CD4-positive, alpha-beta T cell (primary cell): ENCODE measurements around the gene PLXND1. TPM values are rescaled to one million over a fixed set of nuclear protein-coding genes. Genes with fewer than 3 reads are reported as not detected.

Experiments
- ATAC-seq: fragments of 200-7000 bp; cut with Tn5 transposase; one replicate; pipeline ENCODE4 v1.10.0; 2022; ENCODE audit warnings: mild to moderate bottlenecking; ENCODE audit not compliant: poor library complexity
- CTCF ChIA-PET: fragments of 350-600 bp; sonication (Branson Sonifier 250); formaldehyde crosslinking; loops from one replicate; lab custom pipeline; 2021; ENCODE audit warnings: antibody characterized with exemption, inconsistent platforms; lab: Charles Lee
- POLR2A ChIA-PET: fragments of 350-600 bp; sonication (Branson Sonifier 250); formaldehyde crosslinking; loops from one replicate; lab custom pipeline; 2021; ENCODE audit warnings: antibody characterized with exemption, inconsistent platforms; lab: Charles Lee
- DNase-seq, 14 experiments: peaks; one replicate each; pipeline ENCODE4 v3.0.0-alpha.2; 2013 to 2020; ENCODE audit warnings: mixed read lengths in 2 of 14
- H3K27ac ChIP-seq, 2 donors: one replicate each; pipeline versions ENCODE4 v1.5.1 to v1.7.0; 2013; ENCODE audit warnings: low read length in 2 of 2, low read depth in 1 of 2, mild to moderate bottlenecking in 1 of 2
- H3K27me3 ChIP-seq, 2 experiments: 1 replicate in 1 of 2; 2 replicates in 1 of 2; pipeline versions ENCODE4 v1.6.1 to v1.7.0; 2013; ENCODE audit warnings: low read length in 2 of 2, control low read depth in 1 of 2, mild to moderate bottlenecking in 1 of 2, moderate library complexity in 1 of 2; ENCODE audit not compliant: insufficient read depth in 2 of 2, control insufficient read depth in 1 of 2
- H3K36me3 ChIP-seq: one replicate; pipeline ENCODE4 v1.6.1; 2013; ENCODE audit warnings: low read length, control low read depth; ENCODE audit not compliant: insufficient read depth
- H3K4me1 ChIP-seq: one replicate; pipeline ENCODE4 v1.6.1; 2013; ENCODE audit warnings: low read length, control low read depth; ENCODE audit not compliant: insufficient read depth
- H3K4me3 ChIP-seq: one replicate; pipeline ENCODE4 v1.5.1; 2013; ENCODE audit warnings: mild to moderate bottlenecking, low read length, moderate library complexity
- H3K9me3 ChIP-seq, 2 experiments: 1 replicate in 1 of 2; 2 replicates in 1 of 2; pipeline versions ENCODE4 v1.6.1 to v1.7.0; 2013; ENCODE audit warnings: low read length in 2 of 2, mild to moderate bottlenecking in 2 of 2, control low read depth in 1 of 2, moderate library complexity in 1 of 2; ENCODE audit not compliant: control insufficient read depth in 1 of 2, insufficient read depth in 1 of 2
- H3K27ac Mint-ChIP-seq: one replicate; pipeline ENCODE4 v1.8.0; 2020; ENCODE audit warnings: mixed read lengths
- H3K27me3 Mint-ChIP-seq: one replicate; pipeline ENCODE4 v1.8.0; 2021; ENCODE audit warnings: mixed read lengths
- H3K36me3 Mint-ChIP-seq: one replicate; pipeline ENCODE4 v1.8.0; 2021; ENCODE audit warnings: low read depth, mixed read lengths
- H3K4me1 Mint-ChIP-seq: one replicate; pipeline ENCODE4 v1.8.0; 2021; ENCODE audit warnings: low read depth, mixed read lengths
- H3K4me3 Mint-ChIP-seq: one replicate; pipeline ENCODE4 v1.8.0; 2020; ENCODE audit warnings: mild to moderate bottlenecking, mixed read lengths
- H3K9me3 Mint-ChIP-seq: one replicate; pipeline ENCODE4 v1.8.0; 2020; ENCODE audit warnings: mixed read lengths
- intact Hi-C, 2 experiments: fragments of 100-400 bp; cut with DNase I in 1 of 2; cut with micrococcal nuclease in 1 of 2; formaldehyde crosslinking; loops; one replicate each; pipeline versions ENCODE4 v1.15.1 to v1.9.0; 2023 to 2025; cut with DNase I, micrococcal nuclease
- total RNA-seq, 174 experiments: library from RNA in 2 of 174; stranded (reverse) in 2 of 174; gene quantifications; one replicate each; pipeline ENCODE4 v1.2.3 and lab custom pipeline; 2021 to 2026
- TF ChIP-seq, protein P1 (sequence below): fragments of 200-600 bp; IDR thresholded peaks from one replicate; pipeline ENCODE4 v1.8.0; 2022; ENCODE audit warnings: antibody characterized with exemption, mild to moderate bottlenecking

Gene PLXND1
- total RNA-seq, 2 experiments from 2014 or later, result 61.7 to 62.5 TPM

DNA sequence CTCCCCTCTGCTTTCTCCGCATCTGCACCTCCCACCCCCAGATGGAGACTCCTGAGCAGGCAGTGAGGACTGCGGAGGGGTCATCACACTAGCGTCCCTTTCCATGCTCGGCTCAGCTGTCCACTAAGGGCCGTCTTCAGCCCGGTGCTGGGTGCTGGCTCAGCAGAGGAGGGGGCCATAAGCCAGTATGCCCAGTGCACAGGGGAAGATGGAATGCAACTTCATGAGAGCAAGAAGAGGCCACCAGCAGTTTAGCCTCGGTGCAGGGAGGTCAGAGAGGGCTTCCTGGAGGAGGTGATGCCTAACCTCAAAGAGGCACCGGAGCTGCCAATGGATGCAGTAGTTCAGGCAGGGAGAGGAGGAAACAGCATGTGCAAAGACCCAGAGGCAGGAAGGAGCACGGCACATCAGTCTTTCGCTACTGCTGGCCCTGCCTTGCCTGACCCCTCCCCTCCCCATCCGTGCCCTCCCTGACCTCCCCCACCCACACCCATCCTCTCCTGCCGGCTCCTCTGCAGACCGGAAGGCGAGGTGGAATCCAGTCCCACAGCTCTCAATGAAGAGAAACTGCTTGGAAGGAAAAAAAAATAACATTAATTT, 15.2 kb upstream of the PLXND1 start:
- no peaks in the 10 kb centered on the region for H3K9me3 ChIP-seq
- H3K36me3 ChIP-seq, result no peaks in the 10 kb centered on the region
- peaks cover 25% of the 10 kb centered on the region for H3K4me1 ChIP-seq
- Mint-ChIP-seq H3K36me3 (no peaks in the 10 kb centered on the region), H3K9me3 (no peaks in the 10 kb centered on the region), H3K4me3 (no peak overlapping the region), H3K27me3 (no peaks in the 10 kb centered on the region), H3K27ac (no peak overlapping the region), H3K4me1 (peaks cover 5% of the 10 kb centered on the region)
- ATAC-seq (no peak), DNase-seq (no peak)
- no peak overlapping the region for H3K27ac ChIP-seq
- no peak overlapping the region for H3K4me3 ChIP-seq
- intact Hi-C loops, result no loop called here
- POLR2A ChIA-PET, result no interaction called here
- peaks cover 0 to 2% of the 10 kb centered on the region in 2 experiments for H3K27me3 ChIP-seq
- TF ChIP-seq, protein P1, sequence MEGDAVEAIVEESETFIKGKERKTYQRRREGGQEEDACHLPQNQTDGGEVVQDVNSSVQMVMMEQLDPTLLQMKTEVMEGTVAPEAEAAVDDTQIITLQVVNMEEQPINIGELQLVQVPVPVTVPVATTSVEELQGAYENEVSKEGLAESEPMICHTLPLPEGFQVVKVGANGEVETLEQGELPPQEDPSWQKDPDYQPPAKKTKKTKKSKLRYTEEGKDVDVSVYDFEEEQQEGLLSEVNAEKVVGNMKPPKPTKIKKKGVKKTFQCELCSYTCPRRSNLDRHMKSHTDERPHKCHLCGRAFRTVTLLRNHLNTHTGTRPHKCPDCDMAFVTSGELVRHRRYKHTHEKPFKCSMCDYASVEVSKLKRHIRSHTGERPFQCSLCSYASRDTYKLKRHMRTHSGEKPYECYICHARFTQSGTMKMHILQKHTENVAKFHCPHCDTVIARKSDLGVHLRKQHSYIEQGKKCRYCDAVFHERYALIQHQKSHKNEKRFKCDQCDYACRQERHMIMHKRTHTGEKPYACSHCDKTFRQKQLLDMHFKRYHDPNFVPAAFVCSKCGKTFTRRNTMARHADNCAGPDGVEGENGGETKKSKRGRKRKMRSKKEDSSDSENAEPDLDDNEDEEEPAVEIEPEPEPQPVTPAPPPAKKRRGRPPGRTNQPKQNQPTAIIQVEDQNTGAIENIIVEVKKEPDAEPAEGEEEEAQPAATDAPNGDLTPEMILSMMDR, result no peak
- CTCF ChIA-PET, result no interaction called here

DNA sequence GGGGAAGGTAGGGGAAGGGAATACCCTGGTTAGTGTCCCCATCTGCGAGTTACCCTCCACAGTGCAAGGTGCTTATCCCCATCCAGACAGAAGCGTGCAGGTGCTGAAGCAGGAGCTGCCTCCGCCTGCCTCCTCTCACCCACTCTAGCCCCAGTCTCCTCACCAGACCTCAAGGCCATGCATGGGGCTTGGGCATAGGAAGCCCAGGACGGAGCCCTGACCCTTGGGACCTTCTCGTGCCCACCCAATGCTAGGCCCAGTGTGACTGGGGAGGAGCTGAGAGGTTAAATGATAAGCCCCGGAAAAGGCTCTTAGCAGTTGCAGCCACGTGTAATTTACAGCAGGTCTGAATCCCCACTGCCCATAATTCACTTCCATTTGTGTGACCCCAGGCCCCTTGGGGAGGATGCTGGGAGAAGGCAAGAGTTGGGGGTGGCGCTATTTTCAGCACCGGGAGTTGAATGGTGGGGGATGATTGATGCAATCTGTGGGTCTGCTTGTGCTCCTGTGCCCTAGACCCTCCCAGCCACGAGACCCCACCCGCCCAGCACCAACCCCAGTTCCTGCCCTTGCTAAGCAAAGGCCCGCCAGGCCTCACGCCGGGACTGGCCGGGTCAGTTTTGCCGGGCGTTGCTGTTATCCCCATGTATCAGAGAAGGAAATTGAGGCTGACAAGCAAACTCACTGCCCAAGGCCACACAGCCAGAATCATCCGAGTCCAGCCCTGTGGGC, 14.5 kb upstream of the PLXND1 start:
- POLR2A ChIA-PET, result no interaction called here
- Histone ChIP-seq H3K27me3 (peaks cover 0 to 2% of the 10 kb centered on the region in 2 experiments), H3K9me3 (no peaks in the 10 kb centered on the region), H3K27ac (no peak overlapping the region), H3K4me1 (peaks cover 18% of the 10 kb centered on the region), H3K36me3 (no peaks in the 10 kb centered on the region), H3K4me3 (no peak overlapping the region)
- DNase-seq (no peak), ATAC-seq (no peak)
- H3K27ac Mint-ChIP-seq, result no peak overlapping the region
- no peaks in the 10 kb centered on the region for H3K9me3 Mint-ChIP-seq
- no peaks in the 10 kb centered on the region for H3K36me3 Mint-ChIP-seq
- CTCF ChIA-PET, result no interaction called here
- TF ChIP-seq, protein P1, result no peak
- H3K27me3 Mint-ChIP-seq, result no peaks in the 10 kb centered on the region
- no peak overlapping the region for H3K4me3 Mint-ChIP-seq
- intact Hi-C loops, result no loop called here
- H3K4me1 Mint-ChIP-seq, result peaks cover under 1% of the 10 kb centered on the region

DNA sequence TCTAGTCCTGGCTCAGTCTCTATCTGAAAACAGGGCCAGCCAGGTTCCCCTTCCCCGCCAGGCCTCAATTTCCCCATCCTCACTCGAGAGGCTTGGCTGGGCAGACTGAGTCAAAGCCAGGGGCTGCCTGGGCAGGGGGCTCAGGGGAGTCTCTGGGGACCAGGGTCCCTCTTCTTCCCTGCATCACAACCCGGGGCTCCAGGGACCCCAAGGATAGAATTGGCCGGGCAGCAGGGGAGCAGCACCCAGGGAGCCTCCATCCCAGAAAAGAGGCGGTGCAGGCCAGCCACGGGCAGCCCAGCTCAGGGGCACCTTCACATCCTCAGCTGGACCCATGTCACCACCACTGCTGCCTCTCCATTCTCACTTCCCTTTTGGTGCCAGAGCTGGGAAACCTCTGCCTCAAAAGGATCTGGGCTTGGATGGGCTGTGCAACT, 13.3 kb upstream of the PLXND1 start:
- H3K4me1 ChIP-seq, result peaks cover 14% of the 10 kb centered on the region
- Mint-ChIP-seq H3K4me3 (no peak overlapping the region), H3K27me3 (no peaks in the 10 kb centered on the region), H3K27ac (no peak overlapping the region), H3K36me3 (no peaks in the 10 kb centered on the region), H3K4me1 (no peaks in the 10 kb centered on the region), H3K9me3 (no peaks in the 10 kb centered on the region)
- H3K36me3 ChIP-seq, result no peaks in the 10 kb centered on the region
- H3K9me3 ChIP-seq, result no peaks in the 10 kb centered on the region
- DNase-seq (peak in 1 of 14 experiments; percentile 35), ATAC-seq (no peak)
- TF ChIP-seq, protein P1, result no peak
- ChIA-PET CTCF (no interaction called here), POLR2A (no interaction called here)
- peaks cover 0 to 2% of the 10 kb centered on the region in 2 experiments for H3K27me3 ChIP-seq
- no peak overlapping the region for H3K4me3 ChIP-seq
- intact Hi-C loops, result no loop called here
- H3K27ac ChIP-seq, result no peak overlapping the region
